Esophagus squamous epithelium (tissue), 4 donors: Measurements from ENCODE around the gene TSSK1B.

Experiments
- CTCF ChIP-seq, 6 experiments: fragments of 450-650 bp in 4 of 6; fragments of 200-600 bp in 2 of 6; sonication (generic) in 2 of 6; IDR thresholded peaks; one replicate each; pipeline ENCODE4 v1.5.1; 2016 to 2019; ENCODE audit warnings: antibody characterized with exemption in 6 of 6, mild to moderate bottlenecking in 4 of 6, moderate library complexity in 4 of 6
- POLR2A ChIP-seq, 4 donors: fragments of 450-650 bp; IDR thresholded peaks; one replicate each; pipeline ENCODE4 v1.6.1; 2017; ENCODE audit warnings: antibody characterized with exemption in 4 of 4, mild to moderate bottlenecking in 4 of 4, moderate library complexity in 3 of 4

GRCh38 chr5:113427871-113428574 lies 6.8 kb downstream of the TSSK1B start:
- TF ChIP-seq POLR2A (IDR thresholded peaks at IDR 0.05): no peak
- TF ChIP-seq CTCF (IDR thresholded peaks at IDR 0.05): peak in 3 of 6 experiments; percentile 11 to 37 (median 17)
